Measurements from ENCODE around the gene ANKRD22. TPM values are rescaled to one million over a fixed set of nuclear protein-coding genes. Genes with fewer than 3 reads are reported as not detected.

The ANKRD22 gene
- total and polyA plus RNA-seq, 4 donors = 0.38 to 1.0 (median 0.43) TPM

DNA sequence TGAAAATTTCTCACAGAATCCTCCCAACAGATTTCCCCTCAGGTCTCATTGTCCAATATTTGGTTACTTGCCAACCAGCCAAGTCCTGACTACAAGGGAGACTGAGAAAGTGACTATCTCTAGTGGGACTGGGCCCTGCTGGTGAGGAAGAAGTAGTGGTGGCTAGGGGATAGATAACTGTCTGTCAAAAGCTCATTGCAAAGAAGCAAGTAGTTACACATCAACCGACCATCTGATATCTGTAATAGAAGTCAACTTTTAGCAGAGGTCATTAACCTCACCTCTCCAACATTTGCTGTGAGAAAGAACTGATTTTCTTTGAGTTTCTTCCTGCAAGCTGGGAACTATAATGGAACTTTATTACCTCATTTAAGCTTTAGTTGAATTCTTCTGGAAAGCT is 43.6 kb upstream of the ANKRD22 start:
- TF ChIP-seq FOXA1 (IDR thresholded peaks at IDR 0.05) = no peak
- TF ChIP-seq, protein P1, sequence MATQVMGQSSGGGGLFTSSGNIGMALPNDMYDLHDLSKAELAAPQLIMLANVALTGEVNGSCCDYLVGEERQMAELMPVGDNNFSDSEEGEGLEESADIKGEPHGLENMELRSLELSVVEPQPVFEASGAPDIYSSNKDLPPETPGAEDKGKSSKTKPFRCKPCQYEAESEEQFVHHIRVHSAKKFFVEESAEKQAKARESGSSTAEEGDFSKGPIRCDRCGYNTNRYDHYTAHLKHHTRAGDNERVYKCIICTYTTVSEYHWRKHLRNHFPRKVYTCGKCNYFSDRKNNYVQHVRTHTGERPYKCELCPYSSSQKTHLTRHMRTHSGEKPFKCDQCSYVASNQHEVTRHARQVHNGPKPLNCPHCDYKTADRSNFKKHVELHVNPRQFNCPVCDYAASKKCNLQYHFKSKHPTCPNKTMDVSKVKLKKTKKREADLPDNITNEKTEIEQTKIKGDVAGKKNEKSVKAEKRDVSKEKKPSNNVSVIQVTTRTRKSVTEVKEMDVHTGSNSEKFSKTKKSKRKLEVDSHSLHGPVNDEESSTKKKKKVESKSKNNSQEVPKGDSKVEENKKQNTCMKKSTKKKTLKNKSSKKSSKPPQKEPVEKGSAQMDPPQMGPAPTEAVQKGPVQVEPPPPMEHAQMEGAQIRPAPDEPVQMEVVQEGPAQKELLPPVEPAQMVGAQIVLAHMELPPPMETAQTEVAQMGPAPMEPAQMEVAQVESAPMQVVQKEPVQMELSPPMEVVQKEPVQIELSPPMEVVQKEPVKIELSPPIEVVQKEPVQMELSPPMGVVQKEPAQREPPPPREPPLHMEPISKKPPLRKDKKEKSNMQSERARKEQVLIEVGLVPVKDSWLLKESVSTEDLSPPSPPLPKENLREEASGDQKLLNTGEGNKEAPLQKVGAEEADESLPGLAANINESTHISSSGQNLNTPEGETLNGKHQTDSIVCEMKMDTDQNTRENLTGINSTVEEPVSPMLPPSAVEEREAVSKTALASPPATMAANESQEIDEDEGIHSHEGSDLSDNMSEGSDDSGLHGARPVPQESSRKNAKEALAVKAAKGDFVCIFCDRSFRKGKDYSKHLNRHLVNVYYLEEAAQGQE (IDR thresholded peaks at IDR 0.05) = no peak
- TF ChIP-seq YY1 (IDR thresholded peaks at IDR 0.05) = no peak
- TF ChIP-seq GABPA (IDR thresholded peaks at IDR 0.05 in 1 of 2, conservative IDR thresholded peaks at IDR 0.05 in 1 of 2) = no peak
- TF ChIP-seq RXRA (IDR thresholded peaks at IDR 0.05) = peak; percentile 81 to 90
- no peak for TF ChIP-seq FOXA2 (IDR thresholded peaks at IDR 0.05)
- TF ChIP-seq JUND (IDR thresholded peaks at IDR 0.05) = peak in 1 of 2 donors; percentile 18
- no peak for TF ChIP-seq SP1 (IDR thresholded peaks at IDR 0.05)
- no peak for TF ChIP-seq EGR1 (IDR thresholded peaks at IDR 0.05; ENCODE audit: low read depth in 2 of 2)
- TF ChIP-seq, protein P2, sequence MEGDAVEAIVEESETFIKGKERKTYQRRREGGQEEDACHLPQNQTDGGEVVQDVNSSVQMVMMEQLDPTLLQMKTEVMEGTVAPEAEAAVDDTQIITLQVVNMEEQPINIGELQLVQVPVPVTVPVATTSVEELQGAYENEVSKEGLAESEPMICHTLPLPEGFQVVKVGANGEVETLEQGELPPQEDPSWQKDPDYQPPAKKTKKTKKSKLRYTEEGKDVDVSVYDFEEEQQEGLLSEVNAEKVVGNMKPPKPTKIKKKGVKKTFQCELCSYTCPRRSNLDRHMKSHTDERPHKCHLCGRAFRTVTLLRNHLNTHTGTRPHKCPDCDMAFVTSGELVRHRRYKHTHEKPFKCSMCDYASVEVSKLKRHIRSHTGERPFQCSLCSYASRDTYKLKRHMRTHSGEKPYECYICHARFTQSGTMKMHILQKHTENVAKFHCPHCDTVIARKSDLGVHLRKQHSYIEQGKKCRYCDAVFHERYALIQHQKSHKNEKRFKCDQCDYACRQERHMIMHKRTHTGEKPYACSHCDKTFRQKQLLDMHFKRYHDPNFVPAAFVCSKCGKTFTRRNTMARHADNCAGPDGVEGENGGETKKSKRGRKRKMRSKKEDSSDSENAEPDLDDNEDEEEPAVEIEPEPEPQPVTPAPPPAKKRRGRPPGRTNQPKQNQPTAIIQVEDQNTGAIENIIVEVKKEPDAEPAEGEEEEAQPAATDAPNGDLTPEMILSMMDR (IDR thresholded peaks at IDR 0.05; ENCODE audit: low read depth, low read length, missing input control) = peak; percentile 20
- TF ChIP-seq, protein P3, sequence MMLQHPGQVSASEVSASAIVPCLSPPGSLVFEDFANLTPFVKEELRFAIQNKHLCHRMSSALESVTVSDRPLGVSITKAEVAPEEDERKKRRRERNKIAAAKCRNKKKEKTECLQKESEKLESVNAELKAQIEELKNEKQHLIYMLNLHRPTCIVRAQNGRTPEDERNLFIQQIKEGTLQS (IDR thresholded peaks at IDR 0.05) = no peak
- TF ChIP-seq NR2F2 (IDR thresholded peaks at IDR 0.05) = no peak
- Histone ChIP-seq H3K4me1 (ENCODE audit: control insufficient read depth in 4 of 4, insufficient read depth in 4 of 4, low read length in 3 of 4) (peaks cover 7 to 17% (median 14%) of the 10 kb centered on the region in 4 donors), H3K4me3 (ENCODE audit: low read depth in 1 of 3, low read length in 3 of 3) (no peak overlapping the region), H3K27ac (ENCODE audit: low read depth in 1 of 2, low read length in 2 of 2) (no peak overlapping the region), H3K9ac (ENCODE audit: low read depth in 1 of 2, low read length in 2 of 2) (no peak overlapping the region), H3K36me3 (ENCODE audit: control insufficient read depth in 4 of 4, insufficient read depth in 3 of 4, low read depth in 1 of 4, low read length in 3 of 4) (no peaks in the 10 kb centered on the region), H3K9me3 (ENCODE audit: control insufficient read depth in 4 of 4, low read length in 3 of 4) (no peaks in the 10 kb centered on the region), H3K27me3 (ENCODE audit: control insufficient read depth in 4 of 4, insufficient read depth in 4 of 4, low read length in 3 of 4) (no peaks in the 10 kb centered on the region)
- DNase-seq (ENCODE audit: low spot score) = no peak
- 33% methylated on average over 1 of the region's 1 CpG for WGBS

DNA sequence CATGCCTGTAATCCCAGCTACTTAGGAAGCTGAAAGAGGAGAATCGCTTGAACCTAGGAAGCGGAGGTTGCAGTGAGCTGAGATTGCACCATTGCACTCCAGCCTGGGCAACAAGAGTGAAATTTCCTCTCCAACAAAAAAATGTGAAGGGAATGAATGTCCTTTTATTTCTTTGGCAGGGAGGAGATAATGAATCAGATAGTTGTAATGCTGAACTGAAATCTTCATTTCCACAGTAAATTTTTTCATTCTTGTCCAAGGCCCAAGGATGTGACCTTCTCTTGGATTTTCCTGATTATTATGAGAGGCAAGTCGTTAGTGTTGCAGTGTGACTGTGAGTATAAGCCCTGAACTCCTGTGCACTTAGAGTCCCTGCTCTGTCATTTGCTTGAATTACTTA is 42.0 kb upstream of the ANKRD22 start:
- Histone ChIP-seq H3K4me1 (ENCODE audit: control insufficient read depth in 4 of 4, insufficient read depth in 4 of 4, low read length in 3 of 4) (peaks cover 7 to 17% (median 14%) of the 10 kb centered on the region in 4 donors), H3K27me3 (ENCODE audit: control insufficient read depth in 4 of 4, insufficient read depth in 4 of 4, low read length in 3 of 4) (no peaks in the 10 kb centered on the region), H3K9ac (ENCODE audit: low read depth in 1 of 2, low read length in 2 of 2) (no peak overlapping the region), H3K4me3 (ENCODE audit: low read depth in 1 of 3, low read length in 3 of 3) (no peak overlapping the region), H3K36me3 (ENCODE audit: control insufficient read depth in 4 of 4, insufficient read depth in 3 of 4, low read depth in 1 of 4, low read length in 3 of 4) (no peaks in the 10 kb centered on the region), H3K9me3 (ENCODE audit: control insufficient read depth in 4 of 4, low read length in 3 of 4) (no peaks in the 10 kb centered on the region), H3K27ac (ENCODE audit: low read depth in 1 of 2, low read length in 2 of 2) (no peak overlapping the region)
- TF ChIP-seq YY1 (IDR thresholded peaks at IDR 0.05) (no peak), FOXA2 (IDR thresholded peaks at IDR 0.05) (no peak), RAD21 (IDR thresholded peaks at IDR 0.05) (no peak), FOXA1 (IDR thresholded peaks at IDR 0.05) (no peak)
- TF ChIP-seq, protein P4, sequence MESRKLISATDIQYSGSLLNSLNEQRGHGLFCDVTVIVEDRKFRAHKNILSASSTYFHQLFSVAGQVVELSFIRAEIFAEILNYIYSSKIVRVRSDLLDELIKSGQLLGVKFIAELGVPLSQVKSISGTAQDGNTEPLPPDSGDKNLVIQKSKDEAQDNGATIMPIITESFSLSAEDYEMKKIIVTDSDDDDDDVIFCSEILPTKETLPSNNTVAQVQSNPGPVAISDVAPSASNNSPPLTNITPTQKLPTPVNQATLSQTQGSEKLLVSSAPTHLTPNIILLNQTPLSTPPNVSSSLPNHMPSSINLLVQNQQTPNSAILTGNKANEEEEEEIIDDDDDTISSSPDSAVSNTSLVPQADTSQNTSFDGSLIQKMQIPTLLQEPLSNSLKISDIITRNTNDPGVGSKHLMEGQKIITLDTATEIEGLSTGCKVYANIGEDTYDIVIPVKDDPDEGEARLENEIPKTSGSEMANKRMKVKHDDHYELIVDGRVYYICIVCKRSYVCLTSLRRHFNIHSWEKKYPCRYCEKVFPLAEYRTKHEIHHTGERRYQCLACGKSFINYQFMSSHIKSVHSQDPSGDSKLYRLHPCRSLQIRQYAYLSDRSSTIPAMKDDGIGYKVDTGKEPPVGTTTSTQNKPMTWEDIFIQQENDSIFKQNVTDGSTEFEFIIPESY (IDR thresholded peaks at IDR 0.05) = no peak
- TF ChIP-seq, protein P3 (IDR thresholded peaks at IDR 0.05) = no peak
- TF ChIP-seq, protein P5, sequence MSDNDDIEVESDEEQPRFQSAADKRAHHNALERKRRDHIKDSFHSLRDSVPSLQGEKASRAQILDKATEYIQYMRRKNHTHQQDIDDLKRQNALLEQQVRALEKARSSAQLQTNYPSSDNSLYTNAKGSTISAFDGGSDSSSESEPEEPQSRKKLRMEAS (IDR thresholded peaks at IDR 0.05) = no peak
- TF ChIP-seq, protein P1 (IDR thresholded peaks at IDR 0.05) = no peak
- DNase-seq (ENCODE audit: low spot score) = no peak
- WGBS = 86% methylated on average over 3 of the region's 3 CpGs

Data from liver (tissue), 9 donors.